H1 (cell line): ENCODE measurements around the gene C3orf38. TPM values are rescaled to one million over a fixed set of nuclear protein-coding genes. Genes with fewer than 3 reads are reported as not detected.

ENCODE experiments used
- CTCF ChIA-PET: fragments of 300-600 bp; sonication (Branson Sonifier 250); formaldehyde crosslinking; loops from one replicate; lab custom pipeline; 2021; ENCODE audit not compliant: partially characterized antibody; lab: Charles Lee
- POLR2A ChIA-PET: fragments of 300-600 bp; sonication (Branson Sonifier 250); formaldehyde crosslinking; loops from one replicate; lab custom pipeline; 2021; ENCODE audit warnings: inconsistent platforms; ENCODE audit not compliant: partially characterized antibody; lab: Charles Lee
- DNase-seq, 2 experiments: peaks; one replicate each; pipeline versions ENCODE4 v3.0.0 to v3.0.0-alpha.2; 2010 to 2022; ENCODE audit warnings: low spot score in 2 of 2, low read depth in 1 of 2, mixed read lengths in 1 of 2
- FAIRE-seq: peaks from 2 replicates; lab custom pipeline; 2011; peaks lifted over from hg19 to GRCh38; lab: Jason Lieb, UNC
- H2AFZ ChIP-seq: 2 replicates; pipeline ENCODE4 v1.8.1; 2012; ENCODE audit warnings: low read length, inconsistent platforms
- H2AK5ac ChIP-seq: 2 replicates; pipeline ENCODE4 v1.6.1; 2013; ENCODE audit warnings: low read depth, low read length
- H2BK120ac ChIP-seq: replicated peaks from 2 replicates; pipeline ENCODE3; 2013; ENCODE audit warnings: low read depth, low read length, inconsistent platforms
- H2BK12ac ChIP-seq: 2 replicates; pipeline ENCODE4 v1.6.1; 2013; ENCODE audit warnings: low read depth, low read length
- H2BK15ac ChIP-seq: 2 replicates; pipeline ENCODE4 v1.6.1; 2013; ENCODE audit warnings: low read length
- H2BK20ac ChIP-seq: 2 replicates; pipeline ENCODE4 v1.6.1; 2013; ENCODE audit warnings: low read length
- H2BK5ac ChIP-seq: 2 replicates; pipeline ENCODE4 v1.6.1; 2013; ENCODE audit warnings: low read depth, low read length
- H3K14ac ChIP-seq: 2 replicates; pipeline ENCODE4 v1.6.1; 2013; ENCODE audit warnings: inconsistent platforms; ENCODE audit not compliant: insufficient read length
- H3K18ac ChIP-seq: 2 replicates; pipeline ENCODE4 v1.6.1; 2013; ENCODE audit warnings: low read length; ENCODE audit errors: extremely low read depth
- H3K23ac ChIP-seq: 2 replicates; pipeline ENCODE4 v1.6.1; 2013; ENCODE audit warnings: inconsistent platforms; ENCODE audit not compliant: insufficient read length
- H3K23me2 ChIP-seq: 2 replicates; pipeline ENCODE4 v1.6.1; 2013; ENCODE audit warnings: low read depth, low read length
- H3K27ac ChIP-seq: 2 replicates; pipeline ENCODE4 v1.6.1; 2011; ENCODE audit warnings: low read depth, low read length, inconsistent platforms
- H3K27me3 ChIP-seq, 4 experiments: replicated peaks in 1 of 4; 1 replicate in 1 of 4; 2 replicates in 3 of 4; pipeline versions ENCODE4 v1.6.1 to v1.8.1; 2011 to 2013; ENCODE audit warnings: low read length in 3 of 4, mild to moderate bottlenecking in 3 of 4, inconsistent platforms in 2 of 4, mixed read lengths in 2 of 4, moderate library complexity in 1 of 4; ENCODE audit not compliant: control insufficient read depth in 3 of 4, insufficient read depth in 3 of 4; ENCODE audit errors: extremely low read depth in 1 of 4
- H3K36me3 ChIP-seq, 4 experiments: 2 replicates each; pipeline versions ENCODE4 v1.6.1 to v1.8.1; 2011 to 2013; ENCODE audit warnings: mild to moderate bottlenecking in 4 of 4, low read length in 3 of 4, moderate library complexity in 2 of 4, control low read depth in 1 of 4, inconsistent platforms in 1 of 4; ENCODE audit not compliant: insufficient read depth in 4 of 4, control insufficient read depth in 2 of 4
- H3K4ac ChIP-seq: replicated peaks from 2 replicates; pipeline ENCODE3; 2013; ENCODE audit warnings: low read length, low read depth, mixed read lengths, inconsistent platforms; ENCODE audit not compliant: insufficient read length
- H3K4me1 ChIP-seq, 4 experiments: replicated peaks in 1 of 4; 1 replicate in 1 of 4; 2 replicates in 3 of 4; pipeline versions ENCODE4 v1.6.1 to v1.8.1; 2011 to 2013; ENCODE audit warnings: low read length in 3 of 4, inconsistent platforms in 2 of 4, mixed read lengths in 1 of 4; ENCODE audit not compliant: insufficient read depth in 4 of 4, control insufficient read depth in 3 of 4
- H3K4me2 ChIP-seq, 2 experiments: 2 replicates each; pipeline versions ENCODE4 v1.6.1 to v1.8.1; 2011 to 2013; ENCODE audit warnings: low read depth in 2 of 2, low read length in 2 of 2, control low read depth in 1 of 2, inconsistent platforms in 1 of 2, mild to moderate bottlenecking in 1 of 2; ENCODE audit not compliant: insufficient read depth in 1 of 2
- H3K4me3 ChIP-seq, 4 experiments: fragments of 200-600, 300-600 bp in 1 of 4; sonication (generic), shearing (Covaris generic), sonication (Bioruptor Twin) in 1 of 4; 2 replicates each; pipeline versions ENCODE4 v1.5.1 to v1.8.1; 2011 to 2016; ENCODE audit warnings: low read length in 4 of 4, low read depth in 3 of 4, control low read depth in 2 of 4, inconsistent platforms in 2 of 4, mild to moderate bottlenecking in 2 of 4, mixed read lengths in 1 of 4, moderate library complexity in 1 of 4; ENCODE audit not compliant: insufficient read depth in 2 of 4; ENCODE audit errors: extremely low read depth in 1 of 4
- H3K56ac ChIP-seq: replicated peaks from 2 replicates; pipeline ENCODE3; 2013; ENCODE audit warnings: low read depth, mild to moderate bottlenecking, mixed read lengths, low read length, inconsistent platforms; ENCODE audit not compliant: insufficient read length
- H3K79me1 ChIP-seq: 2 replicates; pipeline ENCODE4 v1.6.1; 2013; ENCODE audit warnings: low read depth, low read length, control low read depth
- H3K79me2 ChIP-seq, 2 experiments: 2 replicates each; pipeline versions ENCODE4 v1.6.1 to v1.8.1; 2012 to 2013; ENCODE audit warnings: low read length in 2 of 2, mild to moderate bottlenecking in 2 of 2, inconsistent platforms in 1 of 2; ENCODE audit not compliant: insufficient read depth in 2 of 2, control insufficient read depth in 1 of 2
- H3K9ac ChIP-seq, 4 experiments: replicated peaks in 1 of 4; 1 replicate in 1 of 4; 2 replicates in 3 of 4; pipeline versions ENCODE4 v1.6.1 to v1.8.1; 2011 to 2013; ENCODE audit warnings: low read depth in 3 of 4, low read length in 3 of 4, control low read depth in 2 of 4, mild to moderate bottlenecking in 2 of 4, moderate library complexity in 2 of 4, inconsistent platforms in 1 of 4; ENCODE audit errors: extremely low read depth in 1 of 4
- H3K9me3 ChIP-seq, 2 experiments: 2 replicates each; pipeline versions ENCODE4 v1.6.1 to v1.8.1; 2012 to 2013; ENCODE audit warnings: mild to moderate bottlenecking in 2 of 2, moderate library complexity in 2 of 2, control low read depth in 1 of 2, inconsistent platforms in 1 of 2, low read depth in 1 of 2, low read length in 1 of 2, mixed read lengths in 1 of 2; ENCODE audit not compliant: insufficient read depth in 2 of 2
- H4K20me1 ChIP-seq, 2 experiments: replicated peaks in 1 of 2; 2 replicates each; pipeline versions ENCODE3 to v1.8.1; 2011 to 2013; ENCODE audit warnings: inconsistent platforms in 2 of 2, low read length in 2 of 2, mild to moderate bottlenecking in 1 of 2; ENCODE audit not compliant: insufficient read depth in 2 of 2, control insufficient read depth in 1 of 2
- H4K5ac ChIP-seq: 2 replicates; pipeline ENCODE4 v1.6.1; 2013; ENCODE audit warnings: low read length, low read depth, mixed read lengths, inconsistent platforms; ENCODE audit not compliant: insufficient read length
- H4K8ac ChIP-seq: 2 replicates; pipeline ENCODE4 v1.8.0; 2013; ENCODE audit warnings: mild to moderate bottlenecking, moderate library complexity, low read length, inconsistent platforms; ENCODE audit not compliant: insufficient read depth; ENCODE audit errors: extremely low read depth
- H4K91ac ChIP-seq: replicated peaks from 2 replicates; pipeline ENCODE3; 2013; ENCODE audit warnings: low read length, mixed read lengths, inconsistent platforms; ENCODE audit not compliant: insufficient read length
- BACH1 ChIP-seq: IDR thresholded peaks from 2 replicates; pipeline ENCODE4 v1.6.1; 2012; ENCODE audit warnings: low read length, improper control_type of control experiment
- JUN ChIP-seq: IDR thresholded peaks from 2 replicates; pipeline ENCODE4 v1.6.1; 2011; ENCODE audit warnings: low read depth, mild to moderate bottlenecking, improper control_type of control experiment, low read length
- POLR2A ChIP-seq, 2 experiments: IDR thresholded peaks; 1 replicate in 1 of 2; 2 replicates in 1 of 2; pipeline ENCODE4 v1.6.1; 2011; ENCODE audit warnings: low read depth in 2 of 2, low read length in 2 of 2, mild to moderate bottlenecking in 2 of 2; ENCODE audit errors: control extremely low read depth in 1 of 2
- POU5F1 ChIP-seq: IDR thresholded peaks from 2 replicates; pipeline ENCODE4 v1.6.1; 2011; ENCODE audit warnings: low read depth, mild to moderate bottlenecking, low read length, moderate library complexity
- RNF2 ChIP-seq: fragments of 200-900, 300-1000 bp; sonication (generic); IDR thresholded peaks from 2 replicates; pipeline ENCODE4 v1.7.1; 2016; ENCODE audit warnings: borderline replicate concordance, low read depth, mild to moderate bottlenecking, antibody characterized with exemption, low read length; ENCODE audit not compliant: poor library complexity, severe bottlenecking; ENCODE audit errors: missing control alignments
- SIRT6 ChIP-seq: IDR thresholded peaks from one replicate; pipeline ENCODE4 v1.7.1; 2012; ENCODE audit warnings: low read length, inconsistent platforms
- SIX5 ChIP-seq: IDR thresholded peaks from 2 replicates; pipeline ENCODE4 v1.6.1; 2011; ENCODE audit warnings: mild to moderate bottlenecking, low read depth, low read length
- SP2 ChIP-seq: IDR thresholded peaks from 2 replicates; pipeline ENCODE4 v1.6.1; 2012; ENCODE audit warnings: mild to moderate bottlenecking, low read length, inconsistent platforms
- TAF1 ChIP-seq: IDR thresholded peaks from 2 replicates; pipeline ENCODE4 v1.6.1; 2011; ENCODE audit warnings: mild to moderate bottlenecking, low read depth, low read length
- TAF7 ChIP-seq: optimal IDR thresholded peaks from 2 replicates; pipeline ENCODE3; 2011; ENCODE audit warnings: low read depth, mild to moderate bottlenecking, inconsistent platforms, low read length, moderate library complexity, borderline replicate concordance
- WGBS, 2 experiments: shearing (Covaris generic) in 1 of 2; methylation state at CpG; one replicate each; pipeline versions ENCODE4 v1.1.6 to v1.1.7; 2013 to 2015; ENCODE audit warnings: low lambda C conversion rate in 2 of 2, mixed read lengths in 2 of 2, inconsistent platforms in 1 of 2, low coverage in 1 of 2, missing lambda C conversion rate in 1 of 2; ENCODE audit not compliant: insufficient replicate concordance in 2 of 2, insufficient coverage in 1 of 2, insufficient read length in 1 of 2; ENCODE audit errors: extremely low coverage in 1 of 2, missing lambda C conversion rate in 1 of 2; 5-methylcytosine and 5-hydroxymethylcytosine counted together
- polyA plus RNA-seq, 7 experiments: library from polyadenylated mRNA; depleted of rRNA in 3 of 7; stranded (reverse) in 5 of 7; unstranded in 2 of 7; fragments of >200 nt in 5 of 7; fragments of 200-250 nt in 2 of 7; gene quantifications; 1 replicate in 5 of 7; 2 replicates in 1 of 7; 4 replicates in 1 of 7; pipeline versions ENCODE4 v1.2.1 to v1.2.3, GENCODE V29; 2011 to 2013; ENCODE audit warnings: missing spikeins in 2 of 7, mixed read lengths in 2 of 7
- total RNA-seq: library from RNA; stranded (reverse); fragmentation: NEBNext Ultra II Directional; extraction: Animal tissue kit (Norgen Biotek cat#: 25700); gene quantifications from 2 replicates; pipeline ENCODE4 v1.2.1, GENCODE V29; 2021

Gene C3orf38
- total and polyA plus RNA-seq, 2 of the 8 experiments (the other 6 are each of a cell fraction or from before 2014, with no cell fraction given) = 8.6 to 32.1 TPM

- Histone ChIP-seq H2AK5ac (no peak overlapping the region), H3K4me3 (no peak overlapping the region), H3K23ac (no peak overlapping the region), H3K27me3 (no peaks in the 10 kb centered on the region), H3K9ac (no peak overlapping the region), H3K79me2 (peaks cover 0 to 19% of the 10 kb centered on the region in 2 experiments; a peak in 2 of 4 replicates), H2BK120ac (no peak overlapping the region), H4K91ac (no peak overlapping the region), H3K14ac (no peak overlapping the region), H3K4ac (no peak overlapping the region), H2AFZ (no peak overlapping the region), H2BK15ac (no peak overlapping the region), H3K79me1 (no peaks in the 10 kb centered on the region), H2BK5ac (no peak overlapping the region), H3K9me3 (no peaks in the 10 kb centered on the region), H3K4me2 (no peak overlapping the region), H4K5ac (no peak overlapping the region), H3K23me2 (no peaks in the 10 kb centered on the region), H2BK12ac (no peak overlapping the region), H4K20me1 (no peaks in the 10 kb centered on the region), H3K56ac (no peak overlapping the region), H3K27ac (no peak overlapping the region), H3K36me3 (peaks cover 0 to 27% (median 17%) of the 10 kb centered on the region in 4 experiments; a peak in 6 of 8 replicates), H3K4me1 (no peaks in the 10 kb centered on the region; a peak in 1 of 7 replicates), H4K8ac (no peak overlapping the region), H3K18ac (no peak overlapping the region), H2BK20ac (no peak overlapping the region)
- TF ChIP-seq SIRT6 (no peak), POLR2A (IDR thresholded peaks at IDR 0.05; ENCODE audit: control extremely low read depth in 1 of 2, low read depth in 2 of 2, low read length in 2 of 2) (no peak), SP2 (no peak), JUN (no peak), BACH1 (no peak), POU5F1 (no peak), TAF7 (no peak), TAF1 (no peak), SIX5 (no peak), RNF2 (no peak)
- no peak for DNase-seq
- no peak for FAIRE-seq
- 64% methylated on average over 4 of the region's 4 CpGs; no CpG with 5 or more reads in 1 of the 2 experiments for WGBS, 2 experiments
- ChIA-PET CTCF (no interaction called here), POLR2A (no interaction called here)
Measured at GRCh38 chr3:88141458-88142083, 8.2 kb upstream of the C3orf38 start.
